HG03039 (cell line): ENCODE results near the gene XIRP1.

Experiments
- ATAC-seq: cut with Tn5 transposase; IDR thresholded peaks from one replicate; pipeline ENCODE4 v1.9.1; 2021; ENCODE audit warnings: mild to moderate bottlenecking, moderate library complexity; ENCODE audit not compliant: unreplicated experiment

Gene XIRP1

GRCh38 chr3:39147711-39148434 lies 44.5 kb downstream of the XIRP1 start:
- no peak for ATAC-seq

GRCh38 chr3:39146611-39147591 lies 45.5 kb downstream of the XIRP1 start:
- ATAC-seq = no peak

- no peak for ATAC-seq
Measured at GRCh38 chr3:39146083-39146501, 46.3 kb downstream of the XIRP1 start.

GRCh38 chr3:39144748-39145380 lies 47.5 kb downstream of the XIRP1 start:
- no peak for ATAC-seq

- no peak for ATAC-seq
Measured at GRCh38 chr3:39144095-39144747, 48.2 kb downstream of the XIRP1 start.

GRCh38 chr3:39143051-39143885 lies 49.1 kb downstream of the XIRP1 start:
- no peak for ATAC-seq

GRCh38 chr3:39142067-39142466 lies 50.3 kb downstream of the XIRP1 start:
- no peak for ATAC-seq

GRCh38 chr3:39141171-39141995 lies 51.0 kb downstream of the XIRP1 start:
- ATAC-seq = no peak

GRCh38 chr3:39140341-39140971 lies 51.9 kb downstream of the XIRP1 start:
- no peak for ATAC-seq

GRCh38 chr3:39139442-39139841 lies 53.0 kb downstream of the XIRP1 start:
- ATAC-seq = no peak

- ATAC-seq = no peak
Measured at GRCh38 chr3:39138804-39139415, 53.5 kb downstream of the XIRP1 start.

GRCh38 chr3:39137991-39138803 lies 54.2 kb downstream of the XIRP1 start:
- no peak for ATAC-seq

- ATAC-seq = no peak
Measured at GRCh38 chr3:39137435-39137936, 54.9 kb downstream of the XIRP1 start.

GRCh38 chr3:39136533-39137434 lies 55.6 kb downstream of the XIRP1 start:
- ATAC-seq = no peak

GRCh38 chr3:39135170-39135805 lies 57.1 kb downstream of the XIRP1 start:
- ATAC-seq = no peak

GRCh38 chr3:39134305-39134704 lies 58.1 kb downstream of the XIRP1 start:
- ATAC-seq = no peak
